K562 (cell line): Measurements from ENCODE around the gene NR3C2. TPM values are rescaled to one million over a fixed set of nuclear protein-coding genes. Genes with fewer than 3 reads are reported as not detected.

Source experiments
- ATAC-seq: fragments of 200-7000 bp; cut with Tn5 transposase; 3 replicates; pipeline ENCODE4 v1.9.1; 2020; ENCODE audit warnings: moderate library complexity
- BruUV-seq: library from RNA; stranded (reverse); fragments of 400-500 nt; replicated peaks from 2 replicates; lab custom pipeline; 2021; lab: Mats Ljungman, UMichigan
- CTCF ChIA-PET: fragments of 300-600 bp; formaldehyde crosslinking; extraction: SDS; loops from one replicate; lab custom pipeline; 2021; ENCODE audit warnings: low intra/inter-chr PET ratio; lab: Yijun Ruan, JAX
- POLR2A ChIA-PET: fragments of 300-600, 350-650 bp; sonication (Branson Sonifier 250); formaldehyde crosslinking; extraction: SDS; loops from one replicate; lab custom pipeline; 2021; ENCODE audit warnings: antibody characterized with exemption, inconsistent platforms; lab: Yijun Ruan, JAX
- DNase-seq, 4 experiments: peaks; one replicate each; pipeline versions ENCODE4 v3.0.0 to v3.0.0-alpha.2; 2011 to 2018; ENCODE audit warnings: low spot score in 3 of 4, mixed read lengths in 3 of 4; ENCODE audit errors: extremely low read depth in 1 of 4
- FAIRE-seq: peaks from 2 replicates; lab custom pipeline; 2011; peaks lifted over from hg19 to GRCh38; lab: Jason Lieb, UNC
- H2AFZ ChIP-seq: 2 replicates; pipeline ENCODE4 v1.6.0; 2011; ENCODE audit warnings: low read depth, low read length, control low read depth, inconsistent platforms
- H3K27ac ChIP-seq: fragments of 200-600 bp; 3 replicates; pipeline ENCODE4 v1.8.0; 2011; ENCODE audit warnings: low read depth, mild to moderate bottlenecking, control low read depth, inconsistent platforms, low read length, moderate library complexity, mixed read lengths; ENCODE audit errors: extremely low read depth
- H3K27me3 ChIP-seq, 2 experiments: fragments of 300-600 bp in 1 of 2; 2 replicates in 1 of 2; 3 replicates in 1 of 2; pipeline versions ENCODE4 v1.6.0 to v1.8.0; 2011; ENCODE audit warnings: inconsistent platforms in 2 of 2, low read length in 2 of 2, mild to moderate bottlenecking in 1 of 2, mixed read lengths in 1 of 2, moderate library complexity in 1 of 2; ENCODE audit not compliant: control insufficient read depth in 2 of 2, insufficient read depth in 2 of 2
- H3K36me3 ChIP-seq: fragments of 300-600 bp; 3 replicates; pipeline ENCODE4 v1.8.0; 2011; ENCODE audit warnings: mild to moderate bottlenecking, low read length, inconsistent platforms; ENCODE audit not compliant: control insufficient read depth, insufficient read depth
- H3K4me1 ChIP-seq, 2 experiments: fragments of 200-600 bp in 1 of 2; replicated peaks in 1 of 2; 2 replicates in 1 of 2; 3 replicates in 1 of 2; pipeline versions ENCODE4 v1.5.1 to v1.8.0; 2011; ENCODE audit warnings: inconsistent platforms in 2 of 2, low read length in 2 of 2, mild to moderate bottlenecking in 1 of 2, mixed read lengths in 1 of 2, moderate library complexity in 1 of 2; ENCODE audit not compliant: control insufficient read depth in 2 of 2, insufficient read depth in 2 of 2
- H3K4me2 ChIP-seq: 2 replicates; pipeline ENCODE4 v1.6.1; 2011; ENCODE audit warnings: low read length, control low read depth, inconsistent platforms, mixed read lengths; ENCODE audit not compliant: insufficient read depth
- H3K4me3 ChIP-seq: fragments of 200-600 bp; sonication (generic), shearing (Covaris generic); 2 replicates; pipeline ENCODE4 v1.5.1; 2016; ENCODE audit warnings: control low read depth, inconsistent platforms
- H3K79me2 ChIP-seq: fragments of 200-600 bp; 3 replicates; pipeline ENCODE4 v1.8.0; 2011; ENCODE audit warnings: low read length, inconsistent platforms; ENCODE audit not compliant: control insufficient read depth, insufficient read depth
- H3K9ac ChIP-seq, 2 experiments: 2 replicates each; pipeline versions ENCODE4 v1.6.0 to v1.6.1; 2011; ENCODE audit warnings: low read depth in 2 of 2, low read length in 2 of 2, control low read depth in 1 of 2, inconsistent platforms in 1 of 2, mild to moderate bottlenecking in 1 of 2, mixed read lengths in 1 of 2; ENCODE audit not compliant: insufficient read depth in 1 of 2
- H3K9me1 ChIP-seq: one replicate; pipeline ENCODE4 v1.6.0; 2011; ENCODE audit warnings: inconsistent platforms, mild to moderate bottlenecking, low read length, moderate library complexity; ENCODE audit not compliant: control insufficient read depth, insufficient read depth
- H3K9me3 ChIP-seq: replicated peaks from 2 replicates; pipeline ENCODE4 v1.5.1; 2011; ENCODE audit warnings: low read depth, low read length, inconsistent platforms; ENCODE audit not compliant: control insufficient read depth, insufficient read depth
- H4K20me1 ChIP-seq: replicated peaks from 2 replicates; pipeline ENCODE4 v1.6.1; 2011; ENCODE audit warnings: low read length, inconsistent platforms, mixed read lengths; ENCODE audit not compliant: control insufficient read depth, insufficient read depth
- CBX1 ChIP-seq: sonication (generic); IDR thresholded peaks from 2 replicates; pipeline ENCODE4 v1.6.1; 2016; ENCODE audit warnings: antibody characterized with exemption, low read depth, mild to moderate bottlenecking
- ETV1 ChIP-seq: fragments of 450-650 bp; conservative IDR thresholded peaks from 2 replicates; pipeline ENCODE4 v1.6.1; 2016; ENCODE audit warnings: missing genetic modification characterization, control low read depth, low read depth, missing compliant biosample characterization
- FOXA1 ChIP-seq: fragments of 450-650 bp; IDR thresholded peaks from 2 replicates; pipeline ENCODE4 v1.6.1; 2016; ENCODE audit warnings: mild to moderate bottlenecking, borderline replicate concordance
- MECOM ChIP-seq: fragments of 250-450 bp; sonication (Bioruptor Pico); IDR thresholded peaks from 2 replicates; pipeline ENCODE4 v1.8.0; 2022; ENCODE audit warnings: inconsistent platforms
- POLR2B ChIP-seq: fragments of 450-650 bp; IDR thresholded peaks from 2 replicates; pipeline ENCODE4 v1.6.1; 2018; ENCODE audit warnings: low read depth; ENCODE audit not compliant: partially characterized antibody
- STAT5A ChIP-seq: IDR thresholded peaks from 2 replicates; pipeline ENCODE4 v1.6.1; 2012; ENCODE audit warnings: low read length, inconsistent platforms, borderline replicate concordance
- TEAD2 ChIP-seq: fragments of 450-650 bp; IDR thresholded peaks from 2 replicates; pipeline ENCODE4 v1.6.1; 2016; ENCODE audit warnings: missing genetic modification characterization, control low read depth, missing compliant biosample characterization
- ZNF165 ChIP-seq: fragments of 250-450 bp; sonication (Bioruptor Pico); IDR thresholded peaks from 2 replicates; pipeline ENCODE4 v1.4.0; 2020; ENCODE audit warnings: borderline replicate concordance
- WGBS: fragments of 100-300 bp; shearing (Covaris generic); methylation state at CpG from one replicate; pipeline ENCODE4 v1.1.6; 2016; ENCODE audit warnings: low coverage, mixed read lengths; ENCODE audit not compliant: insufficient coverage; ENCODE audit errors: missing lambda C conversion rate; 5-methylcytosine and 5-hydroxymethylcytosine counted together
- in situ Hi-C: fragments of 300-500 bp; cut with MboI; formaldehyde crosslinking; loops from 4 replicates; pipeline ENCODE4 v1.15.0; 2018; ENCODE audit warnings: inconsistent platforms, mixed read lengths
- intact Hi-C: fragments of 100-400 bp; cut with micrococcal nuclease; formaldehyde crosslinking; loops from 2 replicates; pipeline ENCODE4 v1.14.2; 2022
- polyA plus RNA-seq, 8 experiments: library from polyadenylated mRNA; depleted of rRNA in 4 of 8; stranded (reverse) in 5 of 8; unstranded in 3 of 8; fragments of >200 nt; fragmentation: Nextera tagmentation in 2 of 8; fragmentation: Illumina TruSeq in 1 of 8; extraction: Ambion mirVana in 2 of 8; extraction: Trizol in 1 of 8; gene quantifications; 2 replicates each; pipeline versions ENCODE4 v1.2.1 to v1.2.3, GENCODE V29; 2011 to 2014; ENCODE audit warnings: inconsistent platforms in 1 of 8, missing spikeins in 1 of 8
- total RNA-seq, 7 experiments: library from RNA; depleted of rRNA in 6 of 7; stranded (reverse); fragments of >200 nt in 6 of 7; fragmentation: Illumina TruSeq in 2 of 7; extraction: Trizol in 2 of 7; gene quantifications; 2 replicates each; pipeline versions ENCODE4 v1.2.1 to v1.2.3, GENCODE V29; 2011 to 2021; ENCODE audit warnings: low replicate concordance in 1 of 7
- TF ChIP-seq, protein P1 (sequence below): fragments of 450-650 bp; IDR thresholded peaks from one replicate; pipeline ENCODE4 v1.6.1; 2018; ENCODE audit warnings: mild to moderate bottlenecking, moderate library complexity; ENCODE audit not compliant: partially characterized antibody

The NR3C2 gene
- total and polyA plus RNA-seq, 9 of the 15 experiments (the other 6 are each of a cell fraction or from before 2014, with no cell fraction given) = 0.01 to 0.28 (median 0.16) TPM; not detected in 2

GRCh38 chr4:148034813-148035212 is 407.4 kb downstream of the NR3C2 start:
- no peaks in the 10 kb centered on the region for H4K20me1 ChIP-seq
- BruUV-seq = no TSS peak
- no peaks in the 10 kb centered on the region for H3K9me3 ChIP-seq
- no peak overlapping the region for H2AFZ ChIP-seq
- in situ Hi-C loops = no loop called here
- H3K4me1 ChIP-seq = no peaks in the 10 kb centered on the region
- no peaks in the 10 kb centered on the region for H3K27me3 ChIP-seq
- TF ChIP-seq CBX1 = no peak
- TF ChIP-seq FOXA1 = no peak
- TF ChIP-seq ETV1 (tag) = no peak
- TF ChIP-seq, protein P1, sequence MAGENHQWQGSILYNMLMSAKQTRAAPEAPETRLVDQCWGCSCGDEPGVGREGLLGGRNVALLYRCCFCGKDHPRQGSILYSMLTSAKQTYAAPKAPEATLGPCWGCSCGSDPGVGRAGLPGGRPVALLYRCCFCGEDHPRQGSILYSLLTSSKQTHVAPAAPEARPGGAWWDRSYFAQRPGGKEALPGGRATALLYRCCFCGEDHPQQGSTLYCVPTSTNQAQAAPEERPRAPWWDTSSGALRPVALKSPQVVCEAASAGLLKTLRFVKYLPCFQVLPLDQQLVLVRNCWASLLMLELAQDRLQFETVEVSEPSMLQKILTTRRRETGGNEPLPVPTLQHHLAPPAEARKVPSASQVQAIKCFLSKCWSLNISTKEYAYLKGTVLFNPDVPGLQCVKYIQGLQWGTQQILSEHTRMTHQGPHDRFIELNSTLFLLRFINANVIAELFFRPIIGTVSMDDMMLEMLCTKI = no peak
- TF ChIP-seq POLR2B = no peak
- no peak for TF ChIP-seq STAT5A
- TF ChIP-seq MECOM = no peak
- no peak for TF ChIP-seq TEAD2 (tag)
- TF ChIP-seq ZNF165 (CRISPR knock-in tag) = no peak
- ChIA-PET POLR2A (interaction anchor here (1.3 kb wide), 1 partner anchor 20 kb away, joined by 5 read pairs; no protein-coding TSS in a partner anchor), CTCF (no interaction called here)
- no peak overlapping the region for H3K4me2 ChIP-seq
- 0% methylated on average over 1 of the region's 1 CpG for WGBS
- no peak for FAIRE-seq
- no peaks in the 10 kb centered on the region for H3K36me3 ChIP-seq
- H3K27ac ChIP-seq = no peak overlapping the region
- no peak overlapping the region for H3K4me3 ChIP-seq
- no peak for DNase-seq
- H3K9me1 ChIP-seq = no peaks in the 10 kb centered on the region
- no peaks in the 10 kb centered on the region for H3K79me2 ChIP-seq
- no peak overlapping the region for H3K9ac ChIP-seq
- intact Hi-C loops = no loop called here
- no peak for ATAC-seq
